Endothelial cell of umbilical vein (primary cell): ENCODE data around the gene NFATC3. TPM values are rescaled to one million over a fixed set of nuclear protein-coding genes. Genes with fewer than 3 reads are reported as not detected.

Source experiments
- BruUV-seq: library from RNA; stranded (reverse); fragments of 400-500 nt; replicated peaks from 2 replicates; lab custom pipeline; 2021; lab: Mats Ljungman, UMichigan
- CTCF ChIA-PET: fragments of 300-600, 350-600 bp; sonication (Branson Sonifier 250); formaldehyde crosslinking; loops from one replicate; lab custom pipeline; 2021; ENCODE audit warnings: antibody characterized with exemption, inconsistent platforms; lab: Charles Lee
- POLR2A ChIA-PET: fragments of 300-600, 350-600 bp; sonication (Branson Sonifier 250); formaldehyde crosslinking; loops from one replicate; lab custom pipeline; 2021; ENCODE audit warnings: antibody characterized with exemption, inconsistent platforms; lab: Charles Lee
- DNase-seq: peaks from one replicate; pipeline ENCODE4 v3.0.0-alpha.2; 2011; ENCODE audit warnings: low read depth, low spot score
- FAIRE-seq: peaks from 2 replicates; lab custom pipeline; 2011; peaks lifted over from hg19 to GRCh38; lab: Jason Lieb, UNC
- H2AFZ ChIP-seq: 2 replicates; pipeline ENCODE4 v1.6.0; 2012; ENCODE audit warnings: low read depth, low read length, control low read depth, inconsistent platforms
- H3K27ac ChIP-seq: 2 replicates; pipeline ENCODE4 v1.5.1; 2011; ENCODE audit warnings: low read depth, mild to moderate bottlenecking, control low read depth, low read length, moderate library complexity; ENCODE audit not compliant: insufficient read depth
- H3K27me3 ChIP-seq, 2 experiments: 2 replicates each; pipeline versions ENCODE4 v1.6.0 to v1.6.1; 2011; ENCODE audit warnings: low read length in 2 of 2, mixed read lengths in 1 of 2; ENCODE audit not compliant: control insufficient read depth in 2 of 2, insufficient read depth in 2 of 2
- H3K36me3 ChIP-seq, 2 experiments: 2 replicates in 1 of 2; 3 replicates in 1 of 2; pipeline ENCODE4 v1.5.1; 2011; ENCODE audit warnings: low read length in 2 of 2, mild to moderate bottlenecking in 1 of 2, moderate library complexity in 1 of 2; ENCODE audit not compliant: control insufficient read depth in 2 of 2, insufficient read depth in 2 of 2; ENCODE audit errors: extremely low read depth in 1 of 2
- H3K4me1 ChIP-seq: 3 replicates; pipeline ENCODE4 v1.5.1; 2011; ENCODE audit warnings: mild to moderate bottlenecking, low read length; ENCODE audit not compliant: control insufficient read depth, insufficient read depth; ENCODE audit errors: extremely low read depth
- H3K4me2 ChIP-seq: 2 replicates; pipeline ENCODE4 v1.6.1; 2011; ENCODE audit warnings: low read length, control low read depth, mixed read lengths; ENCODE audit not compliant: insufficient read depth
- H3K4me3 ChIP-seq, 3 experiments: fragments of 200-600 bp in 1 of 3; sonication (generic), shearing (Covaris generic) in 1 of 3; replicated peaks in 1 of 3; 2 replicates each; pipeline ENCODE4 v1.5.1; 2011 to 2016; ENCODE audit warnings: control low read depth in 3 of 3, low read length in 3 of 3, mild to moderate bottlenecking in 2 of 3, inconsistent platforms in 1 of 3, low read depth in 1 of 3, moderate library complexity in 1 of 3; ENCODE audit not compliant: insufficient read depth in 1 of 3
- H3K79me2 ChIP-seq: 2 replicates; pipeline ENCODE4 v1.6.0; 2012; ENCODE audit warnings: low read length, inconsistent platforms; ENCODE audit not compliant: control insufficient read depth, insufficient read depth
- H3K9ac ChIP-seq: replicated peaks from 2 replicates; pipeline ENCODE3; 2011; ENCODE audit warnings: low read length, control low read depth; ENCODE audit not compliant: insufficient read depth; ENCODE audit errors: extremely low read depth
- H3K9me1 ChIP-seq: replicated peaks from 3 replicates; pipeline ENCODE4 v1.6.0; 2011; ENCODE audit warnings: mild to moderate bottlenecking, low read length; ENCODE audit not compliant: control insufficient read depth, insufficient read depth; ENCODE audit errors: extremely low read depth
- H3K9me3 ChIP-seq: replicated peaks from 2 replicates; pipeline ENCODE4 v1.5.1; 2012; ENCODE audit warnings: low read length, inconsistent platforms; ENCODE audit not compliant: control insufficient read depth, insufficient read depth
- H4K20me1 ChIP-seq: replicated peaks from 2 replicates; pipeline ENCODE3; 2011; ENCODE audit warnings: mild to moderate bottlenecking, low read length; ENCODE audit not compliant: control insufficient read depth, insufficient read depth; ENCODE audit errors: extremely low read depth
- FOS ChIP-seq: IDR thresholded peaks from 2 replicates; pipeline ENCODE4 v1.6.1; 2011; ENCODE audit warnings: mild to moderate bottlenecking, low read length, moderate library complexity, borderline replicate concordance; ENCODE audit not compliant: insufficient read depth
- GATA2 ChIP-seq: IDR thresholded peaks from 2 replicates; pipeline ENCODE4 v1.7.0; 2011; ENCODE audit warnings: low read depth, mild to moderate bottlenecking, moderate library complexity, mixed read lengths, low read length; ENCODE audit not compliant: insufficient read length, insufficient read depth
- JUN ChIP-seq: IDR thresholded peaks from 2 replicates; pipeline ENCODE4 v1.6.1; 2011; ENCODE audit warnings: borderline replicate concordance, low read depth; ENCODE audit not compliant: insufficient read length, insufficient read depth
- POLR2A ChIP-seq: IDR thresholded peaks from 2 replicates; pipeline ENCODE4 v1.6.1; 2012; ENCODE audit warnings: low read depth, mild to moderate bottlenecking, control low read depth, low read length
- POLR2AphosphoS5 ChIP-seq: IDR thresholded peaks from 2 replicates; pipeline ENCODE4 v1.6.1; 2012; ENCODE audit warnings: low read depth, mild to moderate bottlenecking, control low read depth, low read length, moderate library complexity; ENCODE audit not compliant: insufficient read depth
- dilution Hi-C: fragments of 300-500 bp; cut with MboI; formaldehyde crosslinking; loops from one replicate; pipeline ENCODE4 v1.15.0; 2019; ENCODE audit warnings: low sequenced_read_pairs; ENCODE audit not compliant: extremely low pct_ligation_motif_present
- intact Hi-C: fragments of 100-400 bp; cut with micrococcal nuclease; formaldehyde crosslinking; loops from one replicate; pipeline ENCODE4 v1.10.0; 2022
- polyA plus RNA-seq, 4 experiments: library from polyadenylated mRNA; depleted of rRNA in 3 of 4; stranded (reverse) in 3 of 4; unstranded in 1 of 4; fragments of >200 nt; gene quantifications; 2 replicates each; pipeline versions ENCODE4 v1.2.1 to v1.2.3, GENCODE V29; 2011 to 2012; ENCODE audit warnings: missing spikeins in 1 of 4
- total RNA-seq: library from RNA; stranded (reverse); gene quantifications from 2 replicates; pipeline ENCODE4 v1.2.3, GENCODE V29; 2021

Gene NFATC3
- total and polyA plus RNA-seq, 2 donors (not counting 3 experiments of a cell fraction or from before 2014, with no cell fraction given), result 15.6 to 33.1 TPM

- peak; percentile 71 for FAIRE-seq
- DNase-seq, result peak; percentile 93
- Histone ChIP-seq H3K27ac (no peak within 1 kb of the TSS), H3K9me1 (no peaks in the 10 kb centered on the region), H2AFZ (peak within 1 kb of the TSS; percentile 97), H3K9me3 (no peaks in the 10 kb centered on the region), H3K9ac (peak within 1 kb of the TSS; percentile 65), H4K20me1 (no peaks in the 10 kb centered on the region), H3K36me3 (no peaks in the 10 kb centered on the region), H3K79me2 (no peaks in the 10 kb centered on the region), H3K4me1 (peaks cover 9% of the 10 kb centered on the region), H3K4me3 (peak within 1 kb of the TSS; percentile 85 to 98 (median 90)), H3K27me3 (no peaks in the 10 kb centered on the region), H3K4me2 (peak within 1 kb of the TSS; percentile 71)
- ChIA-PET CTCF (interaction anchor here (0.8 to 2.3 kb wide), 8 partner anchors 14 to 140 kb away, joined by 3 to 11 read pairs (median 3); partner anchors contain the start of genes PRMT7, SLC7A6 and SLC7A6OS), POLR2A (interaction anchor here (0.6 to 1.5 kb wide), 2 partner anchors 19 to 117 kb away, joined by 3 to 11 read pairs; partner anchors contain the start of gene SLC7A6)
- BruUV-seq, result TSS peak; percentile 46
- TF ChIP-seq GATA2, result no peak
- TF ChIP-seq POLR2A, result peak; percentile 78
- TF ChIP-seq POLR2AphosphoS5, result peak; percentile 80
- TF ChIP-seq FOS, result no peak
- no peak for TF ChIP-seq JUN
- intact Hi-C loops (loop anchor here (2.0 kb wide), 1 partner anchor 20 kb away; the partner anchor contains the start of gene SLC7A6), dilution Hi-C loops (no loop called here)
Measured at GRCh38 chr16:68244903-68245853, 160.0 kb downstream of the NFATC3 start, which contains the start of gene PLA2G15. TSS of gene PLA2G15 (plus strand) at chr16:68245373. CDS start at chr16:68245427, 54 bp downstream.
